Suprapubic skin (tissue), 3 donors: ENCODE measurements around the gene P2RY8.

Source experiments
- CTCF ChIP-seq, 2 donors: fragments of 200-600 bp in 1 of 2; fragments of 450-650 bp in 1 of 2; sonication (generic) in 1 of 2; IDR thresholded peaks; one replicate each; pipeline ENCODE4 v1.5.1; 2016 to 2019; ENCODE audit warnings: antibody characterized with exemption in 2 of 2, mild to moderate bottlenecking in 1 of 2, moderate library complexity in 1 of 2
- EP300 ChIP-seq: sonication (generic); formaldehyde crosslinking; IDR thresholded peaks from one replicate; pipeline ENCODE4 v1.6.1; 2017; ENCODE audit warnings: antibody characterized with exemption
- POLR2A ChIP-seq, 2 donors: fragments of 450-650 bp; IDR thresholded peaks; one replicate each; pipeline ENCODE4 v1.6.1; 2017; ENCODE audit warnings: antibody characterized with exemption in 2 of 2, mild to moderate bottlenecking in 2 of 2, moderate library complexity in 2 of 2

- no peak for TF ChIP-seq EP300
- TF ChIP-seq POLR2A (IDR thresholded peaks at IDR 0.05), result no peak
- no peak for TF ChIP-seq CTCF (IDR thresholded peaks at IDR 0.05)
Measured at GRCh38 chrX:1582686-1583437, 45.9 kb upstream of the P2RY8 start.
